Pancreas (tissue), 10 donors: ENCODE measurements around the gene CTRL. TPM values are rescaled to one million over a fixed set of nuclear protein-coding genes. Genes with fewer than 3 reads are reported as not detected.

ENCODE experiments used
- ATAC-seq, 4 donors: fragments of 200-7000 bp; cut with Tn5 transposase; one replicate each; pipeline versions ENCODE4 v1.8.0 to v1.9.1; 2020; ENCODE audit warnings: mild to moderate bottlenecking in 4 of 4, moderate library complexity in 4 of 4
- DNase-seq, 6 donors: peaks; one replicate each; pipeline ENCODE4 v3.0.0-alpha.2; 2020
- FAIRE-seq: peaks from 2 replicates; lab custom pipeline; 2012; peaks lifted over from hg19 to GRCh38; lab: Jason Lieb, UNC
- H3K27ac ChIP-seq, 4 donors: fragments of 200-600 bp; sonication (generic); 1 replicate in 3 of 4; 2 replicates in 1 of 4; pipeline versions ENCODE4 v1.5.0 to v1.8.0; 2020
- H3K27me3 ChIP-seq, 4 donors: fragments of 200-600 bp; one replicate each; pipeline ENCODE4 v1.8.0; 2021
- H3K36me3 ChIP-seq, 3 donors: fragments of 200-600 bp; sonication (generic) in 1 of 3; one replicate each; pipeline versions ENCODE4 v1.5.0 to v1.8.0; 2020 to 2021
- H3K4me1 ChIP-seq, 3 donors: fragments of 200-600 bp; one replicate each; pipeline ENCODE4 v1.8.0; 2021
- H3K4me3 ChIP-seq, 4 donors: fragments of 200-600 bp; sonication (generic) in 2 of 4; one replicate each; pipeline versions ENCODE4 v1.5.0 to v1.8.0; 2020 to 2021
- H3K9me3 ChIP-seq, 4 donors: fragments of 200-600 bp; one replicate each; pipeline ENCODE4 v1.8.0; 2021
- WGBS, 2 donors: extraction: QIAGEN DNeasy Blood & Tissue Kit; methylation state at CpG; one replicate each; pipeline ENCODE4 v1.1.7; 2013; 5-methylcytosine and 5-hydroxymethylcytosine counted together
- intact Hi-C, 3 donors: fragments of 100-400 bp; cut with DNase I; formaldehyde crosslinking; loops; one replicate each; pipeline versions ENCODE4 v1.11.1 to v1.14.2; 2022
- polyA plus RNA-seq, 2 donors: library from polyadenylated mRNA; stranded (reverse); fragments of 200-250 nt; gene quantifications; one replicate each; pipeline ENCODE4 v1.2.3, GENCODE V29; 2013
- total RNA-seq, 6 donors: library from RNA; stranded (reverse); fragmentation: NEBNext Ultra II Directional in 4 of 6; extraction: Animal tissue kit (Norgen Biotek cat#: 25700) in 4 of 6; gene quantifications; one replicate each; pipeline versions ENCODE4 v1.2.1 to v1.2.4, GENCODE V29; 2021 to 2023
- TF ChIP-seq, protein P1 (sequence below), 4 donors: fragments of 200-600 bp; sonication (generic) in 3 of 4; IDR thresholded peaks; one replicate each; pipeline versions ENCODE4 v1.5.0 to v1.8.0; 2021; ENCODE audit warnings: antibody characterized with exemption in 4 of 4
- donor health status: healthy with polysubstance abuse.
- donor health status: DM: no; HTN: no; CAD: no; lungs with moderate emphysema.
- donor health status: DM: no; HTN: no; CAD: no.
- donor health status: control.
- donor health status: control.
- donor health status: Bipolar disorder and iron deficiency.
- donor health status: DM: yes; HTN: yes; CAD: no.
- donor health status: DM: no; HTN: no; CAD: no.
- donor health status: DM: no; HTN: no; CAD: no.
- donor health status: DM: yes; HTN: yes; CAD: no.

CTRL gene
- total and polyA plus RNA-seq, 8 donors: 559 to 2,165 (median 673) TPM

DNA sequence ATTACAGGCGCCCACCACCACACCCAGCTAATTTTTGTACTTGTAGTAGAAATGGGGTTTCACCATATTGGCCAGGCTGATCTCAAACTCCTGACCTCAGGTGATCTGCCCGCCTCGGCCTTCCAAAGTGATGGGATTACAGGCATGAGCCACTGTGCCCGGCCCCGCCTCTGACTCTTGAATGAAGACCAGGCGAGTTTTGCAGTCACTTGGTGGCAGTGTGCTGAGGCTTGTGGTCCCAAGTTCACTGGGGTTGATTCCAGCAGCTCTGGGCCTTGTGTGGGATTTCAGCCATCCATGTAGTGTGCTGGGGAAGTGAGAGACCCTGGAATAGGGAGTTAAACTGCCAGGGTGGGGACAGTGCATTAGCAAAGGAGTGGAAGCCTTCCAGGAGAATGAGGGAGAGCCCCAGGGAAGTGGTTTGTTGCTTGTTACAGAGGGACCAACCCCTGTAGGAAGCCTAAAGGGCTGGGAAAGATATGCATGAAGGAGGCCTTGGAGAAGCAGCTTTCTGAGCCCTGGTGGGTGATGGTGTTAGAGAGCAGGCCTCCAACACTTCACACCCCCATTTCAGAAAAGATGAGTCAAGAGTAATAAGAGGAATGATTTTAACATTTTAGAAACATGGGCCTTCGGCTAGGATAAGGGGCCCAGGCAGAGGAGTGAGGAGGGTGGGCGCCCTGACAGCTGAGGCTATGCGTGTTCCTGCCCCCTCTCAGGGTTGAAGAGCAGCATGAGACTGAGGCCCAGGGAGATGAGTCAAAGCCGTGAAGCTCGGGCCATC is 24.1 kb downstream of the CTRL start:
- TF ChIP-seq, protein P1, sequence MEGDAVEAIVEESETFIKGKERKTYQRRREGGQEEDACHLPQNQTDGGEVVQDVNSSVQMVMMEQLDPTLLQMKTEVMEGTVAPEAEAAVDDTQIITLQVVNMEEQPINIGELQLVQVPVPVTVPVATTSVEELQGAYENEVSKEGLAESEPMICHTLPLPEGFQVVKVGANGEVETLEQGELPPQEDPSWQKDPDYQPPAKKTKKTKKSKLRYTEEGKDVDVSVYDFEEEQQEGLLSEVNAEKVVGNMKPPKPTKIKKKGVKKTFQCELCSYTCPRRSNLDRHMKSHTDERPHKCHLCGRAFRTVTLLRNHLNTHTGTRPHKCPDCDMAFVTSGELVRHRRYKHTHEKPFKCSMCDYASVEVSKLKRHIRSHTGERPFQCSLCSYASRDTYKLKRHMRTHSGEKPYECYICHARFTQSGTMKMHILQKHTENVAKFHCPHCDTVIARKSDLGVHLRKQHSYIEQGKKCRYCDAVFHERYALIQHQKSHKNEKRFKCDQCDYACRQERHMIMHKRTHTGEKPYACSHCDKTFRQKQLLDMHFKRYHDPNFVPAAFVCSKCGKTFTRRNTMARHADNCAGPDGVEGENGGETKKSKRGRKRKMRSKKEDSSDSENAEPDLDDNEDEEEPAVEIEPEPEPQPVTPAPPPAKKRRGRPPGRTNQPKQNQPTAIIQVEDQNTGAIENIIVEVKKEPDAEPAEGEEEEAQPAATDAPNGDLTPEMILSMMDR (IDR thresholded peaks at IDR 0.05): no peak
- Histone ChIP-seq H3K9me3 (no peaks in the 10 kb centered on the region), H3K36me3 (peaks cover 0 to 30% (median 10%) of the 10 kb centered on the region in 3 donors), H3K4me1 (no peaks in the 10 kb centered on the region), H3K27ac (no peak overlapping the region), H3K4me3 (no peak overlapping the region), H3K27me3 (no peaks in the 10 kb centered on the region)
- 88 to 89% methylated on average over 11 of the region's 11 CpGs for WGBS, 2 donors
- DNase-seq (no peak), FAIRE-seq (no peak), ATAC-seq (no peak)
- intact Hi-C loops: no loop called here

DNA sequence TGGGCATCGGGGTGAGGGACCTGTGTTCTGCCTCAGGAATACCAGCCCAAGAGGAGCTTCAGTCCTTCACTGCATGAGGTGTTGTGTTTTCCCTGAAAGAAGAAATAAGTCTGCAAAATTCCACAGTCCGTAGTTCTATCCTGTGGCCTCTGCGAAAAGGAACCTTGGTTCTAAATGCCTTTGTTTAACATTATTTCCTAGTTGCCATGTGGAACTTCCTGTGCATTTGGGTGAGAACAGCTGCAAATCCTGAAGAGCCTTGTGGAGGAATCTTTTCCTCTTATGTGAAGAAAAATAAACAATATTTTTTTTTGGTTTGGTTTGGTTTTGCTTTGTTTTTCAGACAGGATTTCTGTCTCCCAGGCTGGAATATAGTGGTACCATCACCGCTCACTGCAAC is 28.8 kb downstream of the CTRL start:
- ATAC-seq (no peak), FAIRE-seq (no peak), DNase-seq (no peak)
- intact Hi-C loops: no loop called here
- Histone ChIP-seq H3K9me3 (no peaks in the 10 kb centered on the region), H3K36me3 (peaks cover 0 to 4% (median 0%) of the 10 kb centered on the region in 3 donors), H3K27ac (no peak overlapping the region), H3K27me3 (no peaks in the 10 kb centered on the region), H3K4me3 (no peak overlapping the region), H3K4me1 (no peaks in the 10 kb centered on the region)
- TF ChIP-seq, protein P1 (IDR thresholded peaks at IDR 0.05): no peak
- WGBS, 2 donors: 87 to 91% methylated on average over 4 of the region's 4 CpGs

DNA sequence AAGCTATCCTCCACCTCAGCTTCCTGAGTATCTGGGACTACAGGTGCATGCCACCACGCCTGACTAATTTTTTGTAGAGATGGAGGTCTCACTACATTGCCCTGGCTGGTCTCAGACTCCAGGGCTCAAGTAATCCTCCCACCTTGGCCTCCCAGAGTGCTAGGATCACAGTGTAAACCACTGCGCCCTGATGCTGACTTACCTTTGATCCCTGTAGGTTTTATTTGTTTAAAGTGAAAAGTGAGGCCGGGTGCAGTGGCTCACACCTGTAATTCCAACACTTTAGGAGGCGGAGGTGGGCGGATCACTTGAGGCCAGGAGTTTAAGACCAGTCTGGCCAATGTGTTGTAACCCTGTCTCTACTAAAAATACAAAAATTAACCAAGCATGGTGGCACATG is 29.9 kb downstream of the CTRL start:
- Histone ChIP-seq H3K4me3 (no peak overlapping the region), H3K27ac (no peak overlapping the region), H3K4me1 (peaks cover 0 to 3% (median 0%) of the 10 kb centered on the region in 3 donors), H3K9me3 (no peaks in the 10 kb centered on the region), H3K27me3 (no peaks in the 10 kb centered on the region), H3K36me3 (peaks cover 0 to 4% (median 0%) of the 10 kb centered on the region in 3 donors)
- TF ChIP-seq, protein P1 (IDR thresholded peaks at IDR 0.05): no peak
- ATAC-seq (no peak), FAIRE-seq (no peak), DNase-seq (no peak)
- intact Hi-C loops: no loop called here
- 86% methylated on average over 5 of the region's 5 CpGs for WGBS, 2 donors

DNA sequence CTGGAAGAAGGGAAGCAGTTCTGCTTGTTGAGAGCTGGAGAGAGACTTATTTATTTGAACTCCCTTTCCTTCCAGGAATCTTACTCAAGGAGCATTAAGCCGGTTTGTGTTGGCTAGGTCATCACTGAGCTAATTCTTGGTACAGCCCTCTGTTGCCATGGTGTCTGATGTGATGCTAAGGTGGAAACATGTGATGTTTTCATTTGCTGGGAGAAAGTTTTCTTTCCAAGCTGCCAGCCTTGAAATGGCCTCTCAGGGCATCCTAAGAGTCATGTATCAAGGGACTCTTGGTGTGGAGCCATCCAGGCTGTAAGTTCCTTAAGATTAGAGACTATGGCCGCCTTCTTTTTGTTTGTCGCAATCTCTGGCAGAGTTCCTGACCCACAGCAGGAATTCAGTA is 34.4 kb downstream of the CTRL start:
- intact Hi-C loops: loop anchor here in 1 of 3 donors (5.0 kb wide), 1 partner anchor 35 kb away; the partner anchor contains the start of gene CTRL
- Histone ChIP-seq H3K4me3 (no peak overlapping the region), H3K36me3 (no peaks in the 10 kb centered on the region), H3K27me3 (no peaks in the 10 kb centered on the region), H3K4me1 (peaks cover 11 to 19% (median 11%) of the 10 kb centered on the region in 3 donors), H3K9me3 (no peaks in the 10 kb centered on the region), H3K27ac (no peak overlapping the region)
- WGBS, 2 donors: 80 to 81% methylated on average over 3 of the region's 3 CpGs
- FAIRE-seq: no peak
- TF ChIP-seq, protein P1 (IDR thresholded peaks at IDR 0.05): no peak
- no peak for ATAC-seq
- no peak for DNase-seq
